ENCODE results near the gene CYBA. TPM values are rescaled to one million over a fixed set of nuclear protein-coding genes. Genes with fewer than 3 reads are reported as not detected.

CYBA gene
- total RNA-seq, 1 donor from 2014 or later: 51.8 TPM

DNA sequence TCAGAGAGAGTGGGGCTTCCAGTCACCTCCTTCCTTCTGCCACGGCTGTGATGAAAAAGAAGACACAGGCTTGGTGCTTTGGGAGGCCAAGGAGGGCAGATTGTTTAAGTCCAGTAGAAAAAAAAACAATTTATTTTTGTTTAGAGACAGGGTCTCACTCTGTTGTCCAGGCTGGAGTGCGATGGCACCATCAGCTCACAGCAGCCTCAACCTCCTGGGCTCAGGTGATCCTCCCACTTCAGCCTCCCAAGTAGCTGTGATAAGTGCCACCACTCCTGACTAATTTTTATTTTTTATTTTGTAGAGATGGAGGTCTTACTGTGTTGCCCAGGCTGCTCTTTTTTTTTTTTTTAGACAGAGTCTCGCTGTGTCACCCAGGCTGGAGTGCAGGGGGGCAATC, 14.7 kb upstream of the CYBA start:
- Mint-ChIP-seq H3K4me3 (ENCODE audit: unreplicated experiment) (no peak overlapping the region), H3K27me3 (ENCODE audit: unreplicated experiment) (no peaks in the 10 kb centered on the region), H3K9me3 (ENCODE audit: unreplicated experiment) (no peaks in the 10 kb centered on the region), H3K36me3 (ENCODE audit: unreplicated experiment) (no peaks in the 10 kb centered on the region), H3K4me1 (ENCODE audit: unreplicated experiment) (peaks cover 18% of the 10 kb centered on the region), H3K27ac (ENCODE audit: unreplicated experiment) (no peak overlapping the region)
- DNase-seq (ENCODE audit: extremely low spot score, unreplicated experiment): no peak
- TF ChIP-seq, protein P1, sequence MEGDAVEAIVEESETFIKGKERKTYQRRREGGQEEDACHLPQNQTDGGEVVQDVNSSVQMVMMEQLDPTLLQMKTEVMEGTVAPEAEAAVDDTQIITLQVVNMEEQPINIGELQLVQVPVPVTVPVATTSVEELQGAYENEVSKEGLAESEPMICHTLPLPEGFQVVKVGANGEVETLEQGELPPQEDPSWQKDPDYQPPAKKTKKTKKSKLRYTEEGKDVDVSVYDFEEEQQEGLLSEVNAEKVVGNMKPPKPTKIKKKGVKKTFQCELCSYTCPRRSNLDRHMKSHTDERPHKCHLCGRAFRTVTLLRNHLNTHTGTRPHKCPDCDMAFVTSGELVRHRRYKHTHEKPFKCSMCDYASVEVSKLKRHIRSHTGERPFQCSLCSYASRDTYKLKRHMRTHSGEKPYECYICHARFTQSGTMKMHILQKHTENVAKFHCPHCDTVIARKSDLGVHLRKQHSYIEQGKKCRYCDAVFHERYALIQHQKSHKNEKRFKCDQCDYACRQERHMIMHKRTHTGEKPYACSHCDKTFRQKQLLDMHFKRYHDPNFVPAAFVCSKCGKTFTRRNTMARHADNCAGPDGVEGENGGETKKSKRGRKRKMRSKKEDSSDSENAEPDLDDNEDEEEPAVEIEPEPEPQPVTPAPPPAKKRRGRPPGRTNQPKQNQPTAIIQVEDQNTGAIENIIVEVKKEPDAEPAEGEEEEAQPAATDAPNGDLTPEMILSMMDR (IDR thresholded peaks at IDR 0.05): no peak

DNA sequence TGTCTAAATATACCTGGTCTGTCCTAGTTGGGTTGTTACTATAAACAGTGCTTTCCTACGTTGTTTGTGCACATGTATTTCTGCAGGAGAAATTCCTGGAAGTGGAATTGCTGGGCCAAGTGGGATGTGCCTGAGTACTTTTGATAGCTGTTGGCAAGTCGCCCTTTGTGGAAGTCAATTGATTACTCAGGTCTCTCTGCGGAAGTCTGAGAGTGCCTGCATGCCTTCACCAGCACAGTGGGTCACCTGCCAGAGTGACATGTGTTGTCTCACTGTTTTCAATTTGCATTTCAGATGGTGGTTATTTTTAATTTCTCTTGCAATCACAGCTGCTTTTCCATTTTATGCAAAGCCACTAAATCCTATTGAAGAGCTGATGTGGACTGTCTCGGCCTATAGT, 14.3 kb upstream of the CYBA start:
- no peaks in the 10 kb centered on the region for H3K9me3 Mint-ChIP-seq (ENCODE audit: unreplicated experiment)
- DNase-seq (ENCODE audit: extremely low spot score, unreplicated experiment): no peak
- peaks cover 18% of the 10 kb centered on the region for H3K4me1 Mint-ChIP-seq (ENCODE audit: unreplicated experiment)
- H3K4me3 Mint-ChIP-seq (ENCODE audit: unreplicated experiment): peak overlapping the region; percentile 15
- H3K27me3 Mint-ChIP-seq (ENCODE audit: unreplicated experiment): no peaks in the 10 kb centered on the region
- H3K36me3 Mint-ChIP-seq (ENCODE audit: unreplicated experiment): no peaks in the 10 kb centered on the region
- H3K27ac Mint-ChIP-seq (ENCODE audit: unreplicated experiment): no peak overlapping the region
- TF ChIP-seq, protein P1 (IDR thresholded peaks at IDR 0.05): no peak

DNA sequence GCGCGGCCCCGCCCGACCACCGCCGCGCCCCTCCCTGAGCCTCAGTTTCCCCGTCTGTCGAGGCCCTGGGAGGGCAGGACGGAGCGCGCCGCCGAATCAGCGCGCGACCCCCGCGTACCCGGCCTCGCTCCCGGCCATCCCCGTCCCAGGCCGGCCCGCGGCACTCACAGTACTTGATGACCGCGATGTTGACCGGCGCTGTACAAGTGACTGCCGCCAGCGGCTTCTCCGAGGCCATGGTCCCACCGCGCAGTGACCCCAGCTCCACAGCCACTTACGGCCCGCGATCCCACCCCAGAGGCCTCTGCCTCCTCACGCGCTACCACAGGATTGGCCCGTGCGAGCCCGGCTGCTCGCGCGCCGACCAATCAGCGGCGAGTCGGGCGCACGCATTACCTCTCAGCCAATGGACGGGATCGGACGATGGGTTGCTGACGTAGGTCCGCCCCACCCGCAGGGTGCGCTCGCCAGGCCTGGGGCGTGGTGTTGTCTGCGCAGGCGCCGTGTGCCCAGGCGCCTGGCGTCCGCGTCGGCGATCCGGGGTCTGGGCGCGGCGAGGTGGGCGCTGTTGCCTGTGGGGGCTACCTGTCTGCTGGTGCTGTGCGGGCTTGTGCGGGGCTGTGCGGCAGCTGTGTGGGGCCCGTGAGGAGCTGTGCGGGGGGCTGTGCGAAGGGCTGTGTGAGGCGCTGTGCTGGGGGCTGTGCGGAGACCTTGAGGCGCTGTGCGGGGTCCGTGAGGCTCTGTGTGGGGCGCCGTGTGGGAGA, 12.2 kb upstream of the CYBA start, which contains the start of gene MVD:
Gene MVD, minus strand, starts transcription at position 249 of the 764 bp plus-strand sequence. Its CDS starts 11 bp downstream, at position 238.
- peak within 1 kb of the TSS; percentile 90 for H3K27ac Mint-ChIP-seq (ENCODE audit: unreplicated experiment)
- peak within 1 kb of the TSS; percentile 86 for H3K4me3 Mint-ChIP-seq (ENCODE audit: unreplicated experiment)
- no peaks in the 10 kb centered on the region for H3K27me3 Mint-ChIP-seq (ENCODE audit: unreplicated experiment)
- TF ChIP-seq, protein P1 (IDR thresholded peaks at IDR 0.05): no peak
- H3K36me3 Mint-ChIP-seq (ENCODE audit: unreplicated experiment): no peaks in the 10 kb centered on the region
- peaks cover 16% of the 10 kb centered on the region for H3K4me1 Mint-ChIP-seq (ENCODE audit: unreplicated experiment)
- H3K9me3 Mint-ChIP-seq (ENCODE audit: unreplicated experiment): no peaks in the 10 kb centered on the region
- DNase-seq (ENCODE audit: extremely low spot score, unreplicated experiment): peak; percentile 99

DNA sequence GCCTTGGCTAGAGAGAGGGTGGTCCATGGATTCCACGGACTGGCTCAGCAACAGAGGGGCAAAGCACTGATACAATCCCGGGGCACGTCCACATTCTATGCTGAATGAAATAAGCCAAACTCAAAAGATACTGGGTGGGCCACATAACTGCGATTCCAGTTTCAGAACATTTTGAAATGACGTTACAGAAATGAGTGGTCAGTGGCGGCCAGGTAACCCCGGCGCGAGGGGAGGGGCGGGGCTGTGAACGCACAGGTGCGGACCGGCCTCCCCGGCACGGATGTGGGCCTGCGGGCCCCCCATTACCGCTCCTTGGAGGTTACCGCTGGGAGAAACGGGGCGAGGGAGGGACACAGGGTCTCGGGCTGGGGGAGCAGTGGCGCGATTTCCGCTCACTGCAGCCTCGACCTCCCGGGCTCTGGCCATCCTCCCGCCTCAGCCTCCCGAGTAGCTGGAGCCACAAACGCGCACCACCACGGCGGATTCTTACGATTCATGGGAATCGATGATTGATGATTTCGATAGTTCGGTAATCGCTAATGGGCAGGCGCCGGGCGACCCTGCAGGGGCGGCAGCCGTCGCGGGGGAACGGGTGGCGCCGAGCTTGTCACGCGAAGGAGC, 11.5 kb upstream of the CYBA start:
- peak overlapping the region; percentile 81 for H3K27ac Mint-ChIP-seq (ENCODE audit: unreplicated experiment)
- H3K27me3 Mint-ChIP-seq (ENCODE audit: unreplicated experiment): no peaks in the 10 kb centered on the region
- no peaks in the 10 kb centered on the region for H3K36me3 Mint-ChIP-seq (ENCODE audit: unreplicated experiment)
- no peaks in the 10 kb centered on the region for H3K9me3 Mint-ChIP-seq (ENCODE audit: unreplicated experiment)
- peaks cover 16% of the 10 kb centered on the region for H3K4me1 Mint-ChIP-seq (ENCODE audit: unreplicated experiment)
- H3K4me3 Mint-ChIP-seq (ENCODE audit: unreplicated experiment): peak overlapping the region; percentile 86
- TF ChIP-seq, protein P1 (IDR thresholded peaks at IDR 0.05): no peak
- no peak for DNase-seq (ENCODE audit: extremely low spot score, unreplicated experiment)

DNA sequence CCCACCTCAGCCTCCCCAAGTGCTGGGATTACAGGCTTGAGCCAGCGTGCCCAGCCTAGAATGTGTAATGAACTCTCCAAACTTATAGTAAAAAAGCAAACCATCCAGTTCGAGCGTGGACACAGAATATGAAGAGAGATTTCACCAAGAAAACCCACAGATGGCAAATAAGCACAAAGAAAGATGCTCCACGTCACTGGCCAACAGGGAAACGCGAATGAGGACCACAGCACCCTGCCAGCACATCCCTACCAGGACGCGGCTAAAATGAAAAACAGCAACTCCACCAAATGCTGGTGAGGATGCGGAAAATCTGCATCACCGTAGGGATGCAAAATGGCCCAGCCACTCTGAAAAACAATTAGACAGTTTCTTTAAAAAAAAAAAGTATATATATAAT, 10.6 kb upstream of the CYBA start:
- Mint-ChIP-seq H3K36me3 (ENCODE audit: unreplicated experiment) (no peaks in the 10 kb centered on the region), H3K27ac (ENCODE audit: unreplicated experiment) (no peak overlapping the region), H3K4me3 (ENCODE audit: unreplicated experiment) (peak overlapping the region; percentile 5), H3K4me1 (ENCODE audit: unreplicated experiment) (peaks cover 16% of the 10 kb centered on the region), H3K9me3 (ENCODE audit: unreplicated experiment) (no peaks in the 10 kb centered on the region), H3K27me3 (ENCODE audit: unreplicated experiment) (no peaks in the 10 kb centered on the region)
- no peak for DNase-seq (ENCODE audit: extremely low spot score, unreplicated experiment)
- TF ChIP-seq, protein P1 (IDR thresholded peaks at IDR 0.05): no peak

Measured in osteocyte (in vitro differentiated cells).